ENCODE data around the gene MARVELD2.
"Not testable (repeated sequence)": the region's sequence is repeated elsewhere in the genome, so short reads cannot be mapped to it uniquely, and the experiment has no call there.

MARVELD2 gene

GRCh38 chr5:69414885-69415583, at the start of gene MARVELD2:
Gene MARVELD2, plus strand, starts transcription at chr5:69415116. Its CDS starts 4,270 bp downstream, at chr5:69419386.
- no peaks in the 10 kb centered on the region for H3K79me2 ChIP-seq (ENCODE audit: insufficient read depth, low read depth)
- H4K20me1 ChIP-seq (ENCODE audit: insufficient read depth) = no peaks in the 10 kb centered on the region
- H2AFZ ChIP-seq (ENCODE audit: low read depth) = peak within 1 kb of the TSS; percentile 53; the same call in 1 of the 2 replicates
- no peak for TF ChIP-seq CTCF (conservative IDR thresholded peaks at IDR 0.05; ENCODE audit: low read depth, low read length)
- peak within 1 kb of the TSS; percentile 38; the same call in 1 of the 2 replicates for H3K9ac ChIP-seq
- no peaks in the 10 kb centered on the region for H3K4me1 ChIP-seq (ENCODE audit: low read depth, poor library complexity, severe bottlenecking)
- no peak within 1 kb of the TSS for H3K27ac ChIP-seq
- no peaks in the 10 kb centered on the region for H3K36me3 ChIP-seq (ENCODE audit: insufficient read depth)
- no peaks in the 10 kb centered on the region for H3K27me3 ChIP-seq (ENCODE audit: insufficient read depth, low read depth)
- H3K4me2 ChIP-seq = peak within 1 kb of the TSS; percentile 58
- H3K4me3 ChIP-seq (IDR thresholded peaks at IDR 0.05; ENCODE audit: insufficient read depth, low read depth, low read length) = no peak within 1 kb of the TSS

DNA sequence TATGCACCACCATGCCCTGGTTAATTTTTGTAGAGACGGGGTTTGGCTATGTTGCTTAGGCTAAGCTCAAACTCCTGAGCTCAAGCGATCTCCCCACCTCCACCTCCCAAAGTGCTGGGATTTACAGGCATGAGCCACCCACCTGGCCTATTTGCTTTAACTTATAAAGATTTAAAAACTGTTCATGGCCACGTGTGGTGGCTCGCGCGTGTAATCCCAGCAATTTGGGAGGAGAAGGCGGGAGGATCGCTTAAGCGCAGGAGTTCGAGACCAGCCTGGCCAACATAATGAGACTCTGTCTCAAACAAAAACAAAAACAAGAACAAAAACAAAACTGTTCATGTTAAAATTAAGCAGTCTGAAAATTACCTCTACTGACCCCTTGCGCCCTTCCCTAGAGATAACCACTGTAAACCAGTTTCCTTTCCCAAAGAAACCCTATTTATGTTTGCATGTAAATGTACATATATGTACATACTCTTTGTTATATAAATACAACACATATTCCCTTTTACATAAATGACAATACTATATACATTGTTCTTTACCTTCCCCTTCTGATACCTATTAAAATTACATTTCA, 47.1 kb upstream of the MARVELD2 start:
- H3K27ac ChIP-seq = no peak overlapping the region

DNA sequence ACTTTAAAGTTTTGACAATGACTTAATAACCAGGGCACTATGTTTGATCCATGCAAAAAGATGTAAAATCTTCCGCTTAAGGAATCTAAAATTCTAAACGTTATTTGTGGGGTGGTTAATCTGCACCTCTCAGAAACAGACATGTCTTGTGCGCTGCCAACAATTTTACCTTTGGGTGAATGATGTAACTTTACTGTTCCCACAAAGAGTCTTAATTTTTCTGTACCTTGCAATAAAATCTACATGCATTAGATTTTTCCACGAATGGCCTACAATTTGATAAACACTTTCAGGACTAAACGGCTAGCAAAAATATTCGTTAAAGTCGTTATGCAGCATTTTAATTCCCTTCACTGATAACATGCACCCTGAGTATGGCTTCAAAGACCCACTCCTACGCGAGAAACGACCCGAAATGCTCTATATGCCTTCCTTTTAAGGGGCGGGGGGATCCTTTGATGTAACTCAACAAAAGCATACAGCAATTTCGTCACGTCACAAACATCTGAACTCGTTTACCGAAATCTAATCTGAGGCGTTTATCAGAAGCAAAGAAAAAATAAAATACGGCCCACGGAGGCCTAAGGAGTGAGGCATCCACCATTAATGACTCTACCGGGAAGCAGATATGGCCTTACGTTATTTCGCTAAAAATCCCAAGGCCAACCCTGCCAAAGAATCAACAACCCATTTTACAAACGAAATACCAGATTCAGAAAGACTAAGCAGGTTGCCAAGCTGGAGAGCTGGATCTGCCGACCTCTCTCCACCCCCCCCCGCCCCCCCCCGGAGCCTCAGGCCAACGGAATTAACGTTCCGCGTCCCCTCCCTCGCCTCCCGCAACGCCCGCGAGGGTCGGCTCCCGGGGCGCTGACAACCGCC, 46.2 kb upstream of the MARVELD2 start:
- no peak overlapping the region for H3K4me3 ChIP-seq (IDR thresholded peaks at IDR 0.05; ENCODE audit: insufficient read depth, low read depth, low read length)
- peaks cover 74% of the 10 kb centered on the region for H3K79me2 ChIP-seq (ENCODE audit: insufficient read depth, low read depth)
- TF ChIP-seq CTCF (conservative IDR thresholded peaks at IDR 0.05; ENCODE audit: low read depth, low read length) = no peak
- peaks cover 26% of the 10 kb centered on the region for H3K4me1 ChIP-seq (ENCODE audit: low read depth, poor library complexity, severe bottlenecking)
- H3K36me3 ChIP-seq (ENCODE audit: insufficient read depth) = peaks cover 6% of the 10 kb centered on the region; the same call in 1 of the 2 replicates
- no peaks in the 10 kb centered on the region for H4K20me1 ChIP-seq (ENCODE audit: insufficient read depth)
- peak overlapping the region; percentile 98 for H3K9ac ChIP-seq
- peak overlapping the region; percentile 85 for H3K4me2 ChIP-seq
- H2AFZ ChIP-seq (ENCODE audit: low read depth) = peak overlapping the region; percentile 76
- no peaks in the 10 kb centered on the region for H3K27me3 ChIP-seq (ENCODE audit: insufficient read depth, low read depth)
- H3K27ac ChIP-seq = peak overlapping the region; percentile 98

More for the DNA sequence above, 47.1 kb upstream of the MARVELD2 start:
- Histone ChIP-seq H3K4me2 (peak overlapping the region; percentile 85), H3K4me1 (ENCODE audit: low read depth, poor library complexity, severe bottlenecking) (peaks cover 26% of the 10 kb centered on the region), H4K20me1 (ENCODE audit: insufficient read depth) (no peaks in the 10 kb centered on the region), H2AFZ (ENCODE audit: low read depth) (no peak overlapping the region), H3K4me3 (IDR thresholded peaks at IDR 0.05; ENCODE audit: insufficient read depth, low read depth, low read length) (no peak overlapping the region), H3K27me3 (ENCODE audit: insufficient read depth, low read depth) (no peaks in the 10 kb centered on the region), H3K36me3 (ENCODE audit: insufficient read depth) (peaks cover 6% of the 10 kb centered on the region; the same call in 1 of the 2 replicates), H3K79me2 (ENCODE audit: insufficient read depth, low read depth) (peaks cover 83% of the 10 kb centered on the region), H3K9ac (peak overlapping the region; percentile 98; the same call in 1 of the 2 replicates)
- TF ChIP-seq CTCF (conservative IDR thresholded peaks at IDR 0.05; ENCODE audit: low read depth, low read length) = no peak

GRCh38 chr5:69369340-69370121, 45.4 kb upstream of the MARVELD2 start, which contains the start of the genes AK6, RAD17 and TAF9:
Gene AK6, minus strand, starts transcription at chr5:69369520. Its CDS starts 30 bp downstream, at chr5:69369490.
Gene RAD17, plus strand, starts transcription at chr5:69369818. Its CDS starts 2,391 bp downstream, at chr5:69372209.
Gene TAF9, minus strand, starts transcription at chr5:69369520. Its CDS starts 3,783 bp downstream, at chr5:69365737.
- Histone ChIP-seq H3K36me3 (ENCODE audit: insufficient read depth) (peaks cover 6% of the 10 kb centered on the region; the same call in 1 of the 2 replicates), H3K79me2 (ENCODE audit: insufficient read depth, low read depth) (peaks cover 67% of the 10 kb centered on the region), H3K4me3 (IDR thresholded peaks at IDR 0.05; ENCODE audit: insufficient read depth, low read depth, low read length) (peak within 1 kb of the TSS; percentile 74), H3K27me3 (ENCODE audit: insufficient read depth, low read depth) (no peaks in the 10 kb centered on the region), H4K20me1 (ENCODE audit: insufficient read depth) (no peaks in the 10 kb centered on the region), H2AFZ (ENCODE audit: low read depth) (peak within 1 kb of the TSS; percentile 76), H3K27ac (peak within 1 kb of the TSS; percentile 98), H3K4me1 (ENCODE audit: low read depth, poor library complexity, severe bottlenecking) (peaks cover 26% of the 10 kb centered on the region), H3K9ac (peak within 1 kb of the TSS; percentile 98), H3K4me2 (peak within 1 kb of the TSS; percentile 85)
- TF ChIP-seq CTCF (conservative IDR thresholded peaks at IDR 0.05; ENCODE audit: low read depth, low read length) = no peak

- peak overlapping the region; percentile 98 for H3K9ac ChIP-seq
- H4K20me1 ChIP-seq (ENCODE audit: insufficient read depth); H3K36me3 ChIP-seq (ENCODE audit: insufficient read depth); H3K27me3 ChIP-seq (ENCODE audit: insufficient read depth, low read depth): not testable (repeated sequence)
- H2AFZ ChIP-seq (ENCODE audit: low read depth) = peak overlapping the region; percentile 76
- H3K79me2 ChIP-seq (ENCODE audit: insufficient read depth, low read depth) = peaks cover 59% of the 10 kb centered on the region
- peak overlapping the region; percentile 98 for H3K27ac ChIP-seq
- peak overlapping the region; percentile 35 for H3K4me2 ChIP-seq
- peak overlapping the region; percentile 74 for H3K4me3 ChIP-seq (IDR thresholded peaks at IDR 0.05; ENCODE audit: insufficient read depth, low read depth, low read length)
- peaks cover 26% of the 10 kb centered on the region for H3K4me1 ChIP-seq (ENCODE audit: low read depth, poor library complexity, severe bottlenecking)
These were observed 44.6 kb upstream of the MARVELD2 start for GRCh38 chr5:69370335-69370734.
